BLaER1 treated with 17β-estradiol and CSF1 and Interleukin-3, amounts not matched to agents 10 nM and 100 nM (cell line): ENCODE results near the gene NEK6.

Experiments used
- H3K27ac ChIP-seq, 11 experiments: shearing (Covaris generic); formaldehyde crosslinking; 2 replicates each; pipeline ENCODE4 v1.8.1; 2022
- H3K27me3 ChIP-seq, 11 experiments: shearing (Covaris generic); formaldehyde crosslinking; 2 replicates each; pipeline ENCODE4 v1.8.1; 2022
- H3K36me3 ChIP-seq, 11 experiments: shearing (Covaris generic); formaldehyde crosslinking; 2 replicates each; pipeline ENCODE4 v1.8.1; 2022
- H3K4me1 ChIP-seq, 10 experiments: shearing (Covaris generic); formaldehyde crosslinking; 2 replicates each; pipeline ENCODE4 v1.8.1; 2022
- H3K4me2 ChIP-seq, 11 experiments: shearing (Covaris generic); formaldehyde crosslinking; 2 replicates each; pipeline ENCODE4 v1.8.1; 2022
- H3K4me3 ChIP-seq, 10 experiments: shearing (Covaris generic); formaldehyde crosslinking; 2 replicates each; pipeline ENCODE4 v1.8.1; 2022
- H3K9ac ChIP-seq, 11 experiments: shearing (Covaris generic); formaldehyde crosslinking; 2 replicates each; pipeline ENCODE4 v1.8.1; 2022
- H3K9me3 ChIP-seq, 11 experiments: shearing (Covaris generic); formaldehyde crosslinking; replicated peaks in 1 of 11; 2 replicates each; pipeline ENCODE4 v1.8.1; 2022
- H4K20me1 ChIP-seq, 11 experiments: shearing (Covaris generic); formaldehyde crosslinking; 2 replicates each; pipeline ENCODE4 v1.8.1; 2022
- Cebpa-rat ChIP-seq, 11 experiments: shearing (Covaris generic); IDR thresholded peaks; 2 replicates each; pipeline ENCODE4 v1.8.1; 2022

NEK6 gene

DNA sequence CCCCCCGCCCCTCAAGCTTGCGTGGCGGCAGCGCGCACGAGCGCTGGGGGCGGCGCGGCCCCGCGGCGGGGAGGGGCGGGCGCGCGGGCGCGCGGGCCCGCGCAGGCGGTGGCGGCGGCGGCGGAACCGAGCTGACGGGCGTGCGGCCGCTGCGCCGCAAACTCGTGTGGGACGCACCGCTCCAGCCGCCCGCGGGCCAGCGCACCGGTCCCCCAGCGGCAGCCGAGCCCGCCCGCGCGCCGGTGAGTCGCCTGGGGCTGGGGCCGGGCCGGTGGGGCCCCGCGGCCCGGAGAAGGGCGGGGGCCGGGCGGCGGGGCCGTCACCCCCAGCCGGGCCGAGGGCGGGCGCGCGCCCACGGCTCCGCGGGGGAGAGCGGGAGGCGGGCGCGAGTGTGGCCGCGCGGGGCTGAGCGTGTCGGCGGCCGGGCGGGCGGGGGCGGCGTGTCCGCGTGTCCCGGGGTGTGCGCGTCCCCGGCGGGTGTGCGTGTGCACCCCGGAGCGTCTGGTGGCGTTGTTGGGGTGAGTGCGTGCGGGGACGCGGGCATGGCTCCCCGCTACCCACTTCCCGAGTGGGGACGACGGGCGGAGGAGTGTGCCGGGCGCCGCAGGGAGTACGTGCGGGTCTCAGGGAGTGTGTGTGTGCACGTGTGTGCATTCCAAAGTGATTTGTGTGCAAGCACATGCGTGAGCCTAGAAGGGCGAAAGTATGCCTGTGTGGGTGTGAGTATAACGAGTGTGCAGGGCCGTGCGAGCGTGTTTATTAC, at the start of gene NEK6:
TSS of gene NEK6 (plus strand) at position 106 of the 763 bp plus-strand sequence. CDS start 44,016 bp downstream, outside the sequence.
- peaks cover 16 to 34% (median 29%) of the 10 kb centered on the region in 11 experiments; a peak in 18 of 22 replicates for H4K20me1 ChIP-seq
- peak within 1 kb of the TSS; percentile 90 to 99 (median 94) for H3K4me2 ChIP-seq
- peaks cover 63 to 88% (median 84%) of the 10 kb centered on the region in 10 experiments for H3K4me1 ChIP-seq
- peak within 1 kb of the TSS; percentile 66 to 94 (median 88) for H3K4me3 ChIP-seq
- peak within 1 kb of the TSS; percentile 65 to 90 (median 86) for H3K27ac ChIP-seq
- H3K27me3 ChIP-seq: peaks cover 0 to 6% (median 0%) of the 10 kb centered on the region in 11 experiments; a peak in 1 of 22 replicates
- peak within 1 kb of the TSS; percentile 80 to 93 (median 88) for H3K9ac ChIP-seq
- peaks cover 0 to 10% (median 3%) of the 10 kb centered on the region in 11 experiments; a peak in 16 of 22 replicates for H3K36me3 ChIP-seq
- no peak for TF ChIP-seq Cebpa-rat (IDR thresholded peaks at IDR 0.05)
- H3K9me3 ChIP-seq: no peaks in the 10 kb centered on the region

DNA sequence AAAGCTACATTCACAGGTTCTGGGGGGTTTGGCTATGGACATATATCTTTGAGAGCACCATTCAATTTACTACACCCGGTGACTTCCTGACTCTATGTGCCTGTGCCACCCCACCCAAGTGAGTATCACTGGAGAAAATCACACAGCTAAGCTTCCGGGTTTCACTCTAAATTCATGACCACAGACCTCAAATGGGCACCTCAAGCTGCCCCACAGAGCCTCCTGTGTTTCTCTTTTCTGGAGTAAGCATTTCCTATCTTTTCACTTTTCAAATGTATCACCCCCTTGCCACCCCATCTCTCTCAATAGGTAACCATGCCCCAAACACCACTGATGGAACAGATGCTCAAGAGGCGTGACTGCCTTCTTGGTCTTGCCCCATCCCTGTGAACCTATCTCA, 49.2 kb upstream of the NEK6 start:
- Histone ChIP-seq H3K4me1 (peaks cover 75 to 98% (median 89%) of the 10 kb centered on the region in 10 experiments), H3K4me3 (no peak overlapping the region), H3K27me3 (no peaks in the 10 kb centered on the region), H3K4me2 (peak overlapping the region; percentile 41 to 99 (median 94)), H3K27ac (peak overlapping the region in 6 of 11 experiments; percentile 13 to 52 (median 38); a peak in 10 of 22 replicates), H3K9me3 (no peaks in the 10 kb centered on the region), H4K20me1 (no peaks in the 10 kb centered on the region), H3K9ac (no peak overlapping the region), H3K36me3 (no peaks in the 10 kb centered on the region)
- no peak for TF ChIP-seq Cebpa-rat (IDR thresholded peaks at IDR 0.05)

DNA sequence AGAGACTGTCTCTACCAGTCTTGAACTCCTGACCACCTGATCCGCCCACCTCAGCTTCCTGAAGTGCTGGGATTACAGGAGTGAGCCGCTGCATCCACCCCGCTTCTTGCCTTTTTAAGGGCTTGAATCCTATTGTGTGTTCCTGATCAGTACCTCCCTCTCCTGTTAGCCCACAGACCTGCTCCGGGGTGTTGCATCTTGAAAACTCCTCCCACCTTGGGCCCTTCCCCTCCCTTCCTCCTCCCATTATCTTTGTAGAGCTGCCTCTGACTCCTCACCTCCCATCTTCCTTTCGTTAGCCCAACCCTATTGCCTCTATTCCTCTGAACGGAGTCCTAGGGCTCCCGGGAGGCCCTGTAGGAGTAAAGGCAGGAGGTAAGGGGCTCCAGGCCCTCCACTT, 48.5 kb upstream of the NEK6 start:
- H3K4me2 ChIP-seq: peak overlapping the region; percentile 41 to 99 (median 94)
- H3K36me3 ChIP-seq: no peaks in the 10 kb centered on the region
- no peak for TF ChIP-seq Cebpa-rat (IDR thresholded peaks at IDR 0.05)
- H4K20me1 ChIP-seq: no peaks in the 10 kb centered on the region
- H3K27me3 ChIP-seq: no peaks in the 10 kb centered on the region
- H3K9ac ChIP-seq: no peak overlapping the region
- H3K27ac ChIP-seq: peak overlapping the region in 3 of 11 experiments; percentile 27 to 52 (median 36); a peak in 4 of 22 replicates
- H3K4me3 ChIP-seq: no peak overlapping the region
- peaks cover 75 to 98% (median 89%) of the 10 kb centered on the region in 10 experiments for H3K4me1 ChIP-seq
- H3K9me3 ChIP-seq: no peaks in the 10 kb centered on the region

DNA sequence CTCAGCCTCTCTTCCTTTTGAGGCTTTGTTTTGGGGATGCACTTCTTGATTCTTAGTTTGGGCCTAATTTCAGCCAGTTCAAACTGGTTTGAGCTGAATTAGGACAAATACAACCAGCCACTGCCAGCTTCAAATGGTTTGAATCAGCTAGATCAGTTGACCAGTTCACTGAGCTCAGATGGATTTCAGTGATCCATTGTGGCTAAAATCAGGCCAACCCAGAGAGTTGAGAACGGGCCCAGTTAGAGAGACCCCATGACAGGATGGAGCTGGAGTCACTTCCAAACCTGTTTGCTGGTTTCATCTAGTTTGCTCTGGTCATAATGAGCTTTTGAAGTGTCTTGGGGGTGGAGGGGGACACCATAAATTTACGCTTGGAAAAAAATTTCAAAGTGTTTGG, 48.0 kb upstream of the NEK6 start:
- peak overlapping the region in 5 of 11 experiments; percentile 45 to 98 (median 95); a peak in 8 of 22 replicates for H3K4me2 ChIP-seq
- H3K9me3 ChIP-seq: no peaks in the 10 kb centered on the region
- peaks cover 75 to 98% (median 89%) of the 10 kb centered on the region in 10 experiments for H3K4me1 ChIP-seq
- H3K4me3 ChIP-seq: no peak overlapping the region
- no peaks in the 10 kb centered on the region for H3K36me3 ChIP-seq
- no peaks in the 10 kb centered on the region for H3K27me3 ChIP-seq
- peak overlapping the region in 2 of 11 experiments; percentile 36 to 52; a peak in 3 of 22 replicates for H3K27ac ChIP-seq
- H4K20me1 ChIP-seq: no peaks in the 10 kb centered on the region
- no peak for TF ChIP-seq Cebpa-rat (IDR thresholded peaks at IDR 0.05)
- H3K9ac ChIP-seq: no peak overlapping the region

DNA sequence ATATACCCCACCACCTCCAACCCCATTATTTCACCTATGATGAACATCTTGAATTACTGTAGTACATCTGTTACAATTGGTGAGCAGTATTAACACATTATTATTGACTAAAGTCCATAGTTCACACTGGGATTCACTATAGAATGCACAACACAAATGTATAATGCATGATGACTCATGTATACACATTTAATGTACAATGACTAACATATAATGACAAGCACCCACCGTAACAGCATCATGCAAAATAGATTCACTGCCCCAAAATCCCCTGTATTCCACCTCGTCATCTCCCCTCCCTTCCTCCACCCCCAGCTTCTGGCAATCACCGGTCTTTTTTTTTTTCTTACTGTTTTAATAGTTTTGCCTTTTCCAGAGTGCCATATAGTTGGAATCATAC, 47.1 kb upstream of the NEK6 start:
- H3K9ac ChIP-seq: no peak overlapping the region
- no peaks in the 10 kb centered on the region for H3K9me3 ChIP-seq
- H3K4me3 ChIP-seq: no peak overlapping the region
- no peak for TF ChIP-seq Cebpa-rat (IDR thresholded peaks at IDR 0.05)
- H3K4me2 ChIP-seq: peak overlapping the region in 5 of 11 experiments; percentile 2 to 95 (median 47); a peak in 7 of 22 replicates
- peaks cover 75 to 98% (median 89%) of the 10 kb centered on the region in 10 experiments for H3K4me1 ChIP-seq
- H3K27me3 ChIP-seq: no peaks in the 10 kb centered on the region
- no peaks in the 10 kb centered on the region for H4K20me1 ChIP-seq
- no peak overlapping the region; a peak in 1 of 22 replicates for H3K27ac ChIP-seq
- H3K36me3 ChIP-seq: no peaks in the 10 kb centered on the region

DNA sequence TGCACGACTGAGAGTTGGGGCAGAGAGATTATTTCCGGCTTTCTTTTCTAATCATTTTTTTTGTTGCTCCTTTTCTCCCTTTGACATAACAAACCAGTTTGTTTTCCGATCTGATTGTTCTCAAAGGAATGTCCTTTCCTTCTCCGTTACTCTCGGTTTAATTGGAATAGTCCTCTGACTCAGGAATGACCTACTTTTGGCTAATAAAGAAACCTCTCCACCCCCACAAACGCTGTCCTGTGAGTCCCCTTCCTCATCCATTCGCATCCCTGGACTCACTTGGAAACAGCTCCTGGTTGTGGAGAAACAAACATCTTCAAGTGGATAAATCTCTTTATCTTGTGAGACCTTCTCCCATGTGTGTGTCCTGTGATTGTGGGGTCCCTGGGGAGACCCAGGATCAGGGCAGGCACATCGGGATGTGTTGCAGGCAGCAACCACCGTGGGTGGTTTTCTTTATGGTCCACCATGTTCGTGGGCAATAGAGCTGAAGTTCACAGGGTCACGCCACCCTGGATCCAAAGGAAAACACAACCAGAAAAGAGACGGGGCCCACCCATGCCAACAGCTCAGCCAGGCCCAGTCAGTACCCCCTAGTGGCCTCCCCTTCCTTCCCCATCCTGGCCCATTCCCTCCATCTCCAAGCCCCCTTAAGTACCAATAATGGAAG, 45.2 kb upstream of the NEK6 start:
- H3K4me3 ChIP-seq: no peak overlapping the region
- peaks cover 75 to 98% (median 88%) of the 10 kb centered on the region in 10 experiments for H3K4me1 ChIP-seq
- H3K4me2 ChIP-seq: peak overlapping the region; percentile 82 to 99 (median 93)
- no peak overlapping the region for H3K9ac ChIP-seq
- H3K9me3 ChIP-seq: no peaks in the 10 kb centered on the region
- no peaks in the 10 kb centered on the region for H4K20me1 ChIP-seq
- no peak for TF ChIP-seq Cebpa-rat (IDR thresholded peaks at IDR 0.05)
- no peaks in the 10 kb centered on the region for H3K36me3 ChIP-seq
- peak overlapping the region in 8 of 11 experiments; percentile 1 to 55 (median 24); a peak in 10 of 22 replicates for H3K27ac ChIP-seq
- H3K27me3 ChIP-seq: no peaks in the 10 kb centered on the region

DNA sequence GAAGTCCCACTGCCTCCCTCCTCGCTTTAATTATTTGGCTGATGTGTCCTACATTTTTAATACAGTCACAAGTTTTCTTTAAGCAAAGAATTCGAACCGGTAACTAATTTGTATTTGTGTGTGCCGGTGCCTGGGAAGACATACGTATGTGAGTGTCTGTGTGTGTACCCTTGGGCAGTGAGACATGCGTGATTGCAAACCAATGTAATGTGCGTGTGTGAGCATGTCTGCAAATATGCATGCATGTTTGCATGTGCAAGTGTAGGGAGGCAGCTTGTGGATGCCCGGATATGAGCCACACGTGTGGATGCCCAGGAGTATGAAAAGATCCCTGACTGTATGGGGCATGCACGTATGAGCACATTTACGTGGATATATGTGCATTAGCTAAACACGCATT, 44.4 kb upstream of the NEK6 start:
- Histone ChIP-seq H3K36me3 (no peaks in the 10 kb centered on the region), H3K4me2 (peak overlapping the region; percentile 82 to 99 (median 93)), H3K4me1 (peaks cover 75 to 98% (median 88%) of the 10 kb centered on the region in 10 experiments), H4K20me1 (peaks cover 0 to 4% (median 0%) of the 10 kb centered on the region in 11 experiments; a peak in 1 of 22 replicates), H3K9ac (no peak overlapping the region), H3K27ac (peak overlapping the region in 4 of 11 experiments; percentile 91 to 100 (median 98); a peak in 7 of 22 replicates), H3K27me3 (no peaks in the 10 kb centered on the region), H3K4me3 (no peak overlapping the region), H3K9me3 (no peaks in the 10 kb centered on the region)
- no peak for TF ChIP-seq Cebpa-rat (IDR thresholded peaks at IDR 0.05)

DNA sequence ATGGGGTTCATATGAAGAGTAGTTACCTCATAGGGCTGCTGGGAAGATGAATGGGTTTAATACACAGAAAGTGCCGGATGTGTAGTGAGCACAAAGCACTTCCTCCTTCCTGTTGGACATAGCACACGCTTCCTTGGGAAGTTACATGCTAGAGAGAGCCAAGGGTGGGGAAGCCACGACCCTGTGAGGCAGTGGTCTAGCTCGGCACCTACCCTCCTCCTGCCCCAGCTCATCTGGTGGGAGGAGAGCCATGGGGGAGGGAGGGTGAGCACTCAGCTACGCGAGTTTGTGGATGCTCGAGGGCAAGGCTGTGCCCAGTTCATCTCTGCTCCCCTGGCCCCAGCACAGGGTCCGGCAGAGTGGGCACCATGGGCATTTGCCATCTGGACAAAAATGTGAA, 43.6 kb upstream of the NEK6 start:
- H3K9me3 ChIP-seq: no peaks in the 10 kb centered on the region
- no peaks in the 10 kb centered on the region for H3K36me3 ChIP-seq
- peak overlapping the region; percentile 82 to 99 (median 93) for H3K4me2 ChIP-seq
- TF ChIP-seq Cebpa-rat (IDR thresholded peaks at IDR 0.05): no peak
- H3K27me3 ChIP-seq: no peaks in the 10 kb centered on the region
- H3K4me3 ChIP-seq: peak overlapping the region in 3 of 10 experiments; percentile 17 to 28 (median 19); a peak in 4 of 20 replicates
- H3K4me1 ChIP-seq: peaks cover 75 to 98% (median 88%) of the 10 kb centered on the region in 10 experiments
- peak overlapping the region in 9 of 11 experiments; percentile 8 to 95 (median 89); a peak in 14 of 22 replicates for H3K9ac ChIP-seq
- H3K27ac ChIP-seq: peak overlapping the region; percentile 19 to 100 (median 97); a peak in 20 of 22 replicates
- H4K20me1 ChIP-seq: peaks cover 0 to 4% (median 0%) of the 10 kb centered on the region in 11 experiments; a peak in 1 of 22 replicates
